Endothelial cell of umbilical vein (primary cell): Measurements from ENCODE around the gene SLC25A21. TPM values are rescaled to one million over a fixed set of nuclear protein-coding genes. Genes with fewer than 3 reads are reported as not detected.

Experiments used
- BruUV-seq: library from RNA; stranded (reverse); fragments of 400-500 nt; replicated peaks from 2 replicates; lab custom pipeline; 2021; lab: Mats Ljungman, UMichigan
- CTCF ChIA-PET: fragments of 300-600, 350-600 bp; sonication (Branson Sonifier 250); formaldehyde crosslinking; loops from one replicate; lab custom pipeline; 2021; ENCODE audit warnings: antibody characterized with exemption, inconsistent platforms; lab: Charles Lee
- POLR2A ChIA-PET: fragments of 300-600, 350-600 bp; sonication (Branson Sonifier 250); formaldehyde crosslinking; loops from one replicate; lab custom pipeline; 2021; ENCODE audit warnings: antibody characterized with exemption, inconsistent platforms; lab: Charles Lee
- DNase-seq: peaks from one replicate; pipeline ENCODE4 v3.0.0-alpha.2; 2011; ENCODE audit warnings: low read depth, low spot score
- FAIRE-seq: peaks from 2 replicates; lab custom pipeline; 2011; peaks lifted over from hg19 to GRCh38; lab: Jason Lieb, UNC
- H2AFZ ChIP-seq: 2 replicates; pipeline ENCODE4 v1.6.0; 2012; ENCODE audit warnings: low read depth, low read length, control low read depth, inconsistent platforms
- H3K27ac ChIP-seq: 2 replicates; pipeline ENCODE4 v1.5.1; 2011; ENCODE audit warnings: low read depth, mild to moderate bottlenecking, control low read depth, low read length, moderate library complexity; ENCODE audit not compliant: insufficient read depth
- H3K27me3 ChIP-seq, 2 experiments: 2 replicates each; pipeline versions ENCODE4 v1.6.0 to v1.6.1; 2011; ENCODE audit warnings: low read length in 2 of 2, mixed read lengths in 1 of 2; ENCODE audit not compliant: control insufficient read depth in 2 of 2, insufficient read depth in 2 of 2
- H3K36me3 ChIP-seq, 2 experiments: 2 replicates in 1 of 2; 3 replicates in 1 of 2; pipeline ENCODE4 v1.5.1; 2011; ENCODE audit warnings: low read length in 2 of 2, mild to moderate bottlenecking in 1 of 2, moderate library complexity in 1 of 2; ENCODE audit not compliant: control insufficient read depth in 2 of 2, insufficient read depth in 2 of 2; ENCODE audit errors: extremely low read depth in 1 of 2
- H3K4me1 ChIP-seq: 3 replicates; pipeline ENCODE4 v1.5.1; 2011; ENCODE audit warnings: mild to moderate bottlenecking, low read length; ENCODE audit not compliant: control insufficient read depth, insufficient read depth; ENCODE audit errors: extremely low read depth
- H3K4me2 ChIP-seq: 2 replicates; pipeline ENCODE4 v1.6.1; 2011; ENCODE audit warnings: low read length, control low read depth, mixed read lengths; ENCODE audit not compliant: insufficient read depth
- H3K4me3 ChIP-seq, 3 experiments: fragments of 200-600 bp in 1 of 3; sonication (generic), shearing (Covaris generic) in 1 of 3; replicated peaks in 1 of 3; 2 replicates each; pipeline ENCODE4 v1.5.1; 2011 to 2016; ENCODE audit warnings: control low read depth in 3 of 3, low read length in 3 of 3, mild to moderate bottlenecking in 2 of 3, inconsistent platforms in 1 of 3, low read depth in 1 of 3, moderate library complexity in 1 of 3; ENCODE audit not compliant: insufficient read depth in 1 of 3
- H3K79me2 ChIP-seq: 2 replicates; pipeline ENCODE4 v1.6.0; 2012; ENCODE audit warnings: low read length, inconsistent platforms; ENCODE audit not compliant: control insufficient read depth, insufficient read depth
- H3K9ac ChIP-seq: replicated peaks from 2 replicates; pipeline ENCODE3; 2011; ENCODE audit warnings: low read length, control low read depth; ENCODE audit not compliant: insufficient read depth; ENCODE audit errors: extremely low read depth
- H3K9me1 ChIP-seq: replicated peaks from 3 replicates; pipeline ENCODE4 v1.6.0; 2011; ENCODE audit warnings: mild to moderate bottlenecking, low read length; ENCODE audit not compliant: control insufficient read depth, insufficient read depth; ENCODE audit errors: extremely low read depth
- H3K9me3 ChIP-seq: replicated peaks from 2 replicates; pipeline ENCODE4 v1.5.1; 2012; ENCODE audit warnings: low read length, inconsistent platforms; ENCODE audit not compliant: control insufficient read depth, insufficient read depth
- H4K20me1 ChIP-seq: replicated peaks from 2 replicates; pipeline ENCODE3; 2011; ENCODE audit warnings: mild to moderate bottlenecking, low read length; ENCODE audit not compliant: control insufficient read depth, insufficient read depth; ENCODE audit errors: extremely low read depth
- EZH2 ChIP-seq: IDR thresholded peaks from 2 replicates; pipeline ENCODE4 v1.6.1; 2012; ENCODE audit warnings: borderline replicate concordance, low read depth, mild to moderate bottlenecking, moderate library complexity, low read length, inconsistent platforms; ENCODE audit not compliant: severe bottlenecking
- FOS ChIP-seq: IDR thresholded peaks from 2 replicates; pipeline ENCODE4 v1.6.1; 2011; ENCODE audit warnings: mild to moderate bottlenecking, low read length, moderate library complexity, borderline replicate concordance; ENCODE audit not compliant: insufficient read depth
- GATA2 ChIP-seq: IDR thresholded peaks from 2 replicates; pipeline ENCODE4 v1.7.0; 2011; ENCODE audit warnings: low read depth, mild to moderate bottlenecking, moderate library complexity, mixed read lengths, low read length; ENCODE audit not compliant: insufficient read length, insufficient read depth
- JUN ChIP-seq: IDR thresholded peaks from 2 replicates; pipeline ENCODE4 v1.6.1; 2011; ENCODE audit warnings: borderline replicate concordance, low read depth; ENCODE audit not compliant: insufficient read length, insufficient read depth
- MYC ChIP-seq: IDR thresholded peaks from one replicate; pipeline ENCODE4 v1.6.1; 2011; ENCODE audit warnings: mild to moderate bottlenecking, low read depth, low read length
- POLR2A ChIP-seq: IDR thresholded peaks from 2 replicates; pipeline ENCODE4 v1.6.1; 2012; ENCODE audit warnings: low read depth, mild to moderate bottlenecking, control low read depth, low read length
- POLR2AphosphoS5 ChIP-seq: IDR thresholded peaks from 2 replicates; pipeline ENCODE4 v1.6.1; 2012; ENCODE audit warnings: low read depth, mild to moderate bottlenecking, control low read depth, low read length, moderate library complexity; ENCODE audit not compliant: insufficient read depth
- dilution Hi-C: fragments of 300-500 bp; cut with MboI; formaldehyde crosslinking; loops from one replicate; pipeline ENCODE4 v1.15.0; 2019; ENCODE audit warnings: low sequenced_read_pairs; ENCODE audit not compliant: extremely low pct_ligation_motif_present
- intact Hi-C: fragments of 100-400 bp; cut with micrococcal nuclease; formaldehyde crosslinking; loops from one replicate; pipeline ENCODE4 v1.10.0; 2022
- polyA plus RNA-seq, 4 experiments: library from polyadenylated mRNA; depleted of rRNA in 3 of 4; stranded (reverse) in 3 of 4; unstranded in 1 of 4; fragments of >200 nt; gene quantifications; 2 replicates each; pipeline versions ENCODE4 v1.2.1 to v1.2.3, GENCODE V29; 2011 to 2012; ENCODE audit warnings: missing spikeins in 1 of 4
- total RNA-seq: library from RNA; stranded (reverse); gene quantifications from 2 replicates; pipeline ENCODE4 v1.2.3, GENCODE V29; 2021
- TF ChIP-seq, protein P1 (sequence below): IDR thresholded peaks from 2 replicates; pipeline ENCODE4 v1.6.1; 2011; ENCODE audit not compliant: insufficient read depth, insufficient read length
- TF ChIP-seq, protein P2 (sequence below), 2 donors: IDR thresholded peaks; 1 replicate in 1 of 2; 2 replicates in 1 of 2; pipeline ENCODE4 v1.5.1; 2011; ENCODE audit warnings: low read length in 2 of 2, mild to moderate bottlenecking in 2 of 2, moderate library complexity in 2 of 2, control low read depth in 1 of 2, inconsistent platforms in 1 of 2, low read depth in 1 of 2; ENCODE audit not compliant: insufficient read depth in 1 of 2; ENCODE audit errors: extremely low read depth in 1 of 2

Gene SLC25A21
- total and polyA plus RNA-seq, 2 donors (not counting 3 experiments of a cell fraction or from before 2014, with no cell fraction given): 0.98 to 1.4 TPM

DNA sequence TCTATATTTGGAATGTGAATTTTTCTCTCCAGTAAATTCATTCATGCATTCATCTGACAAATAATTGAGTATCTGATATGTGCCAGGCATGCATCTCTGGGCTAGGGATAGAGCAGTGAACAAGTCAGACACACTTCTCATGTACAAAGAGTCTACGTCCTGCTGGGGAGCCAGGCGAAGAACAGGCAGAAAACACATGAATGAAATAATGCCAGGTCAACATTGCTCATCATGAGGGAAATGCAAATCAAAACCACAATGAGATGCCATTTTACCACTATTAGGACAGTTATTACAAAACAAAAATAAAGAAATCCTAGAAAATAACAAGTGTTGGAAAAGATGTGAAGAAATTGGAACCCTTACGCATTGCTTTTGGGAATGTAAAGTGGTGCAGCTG, 420.5 kb downstream of the SLC25A21 start:
- Histone ChIP-seq H3K9ac (no peak overlapping the region), H3K27me3 (peaks cover 0 to 7% of the 10 kb centered on the region in 2 experiments), H3K4me2 (no peak overlapping the region), H3K4me3 (no peak overlapping the region), H3K9me3 (no peaks in the 10 kb centered on the region), H3K4me1 (no peaks in the 10 kb centered on the region), H3K79me2 (no peaks in the 10 kb centered on the region), H2AFZ (no peak overlapping the region), H3K27ac (no peak overlapping the region), H3K9me1 (no peaks in the 10 kb centered on the region), H3K36me3 (no peaks in the 10 kb centered on the region), H4K20me1 (no peaks in the 10 kb centered on the region)
- ChIA-PET POLR2A (no interaction called here), CTCF (no interaction called here)
- no TSS peak for BruUV-seq
- dilution Hi-C loops (no loop called here), intact Hi-C loops (loop anchor here (10.0 kb wide), 1 partner anchor 363 kb away; no protein-coding TSS in a partner anchor)
- DNase-seq (no peak), FAIRE-seq (no peak)
- TF ChIP-seq EZH2 (no peak), FOS (no peak), POLR2A (no peak), POLR2AphosphoS5 (no peak), GATA2 (no peak), MYC (no peak), JUN (no peak)
- TF ChIP-seq, protein P1, sequence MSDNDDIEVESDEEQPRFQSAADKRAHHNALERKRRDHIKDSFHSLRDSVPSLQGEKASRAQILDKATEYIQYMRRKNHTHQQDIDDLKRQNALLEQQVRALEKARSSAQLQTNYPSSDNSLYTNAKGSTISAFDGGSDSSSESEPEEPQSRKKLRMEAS: no peak
- TF ChIP-seq, protein P2, sequence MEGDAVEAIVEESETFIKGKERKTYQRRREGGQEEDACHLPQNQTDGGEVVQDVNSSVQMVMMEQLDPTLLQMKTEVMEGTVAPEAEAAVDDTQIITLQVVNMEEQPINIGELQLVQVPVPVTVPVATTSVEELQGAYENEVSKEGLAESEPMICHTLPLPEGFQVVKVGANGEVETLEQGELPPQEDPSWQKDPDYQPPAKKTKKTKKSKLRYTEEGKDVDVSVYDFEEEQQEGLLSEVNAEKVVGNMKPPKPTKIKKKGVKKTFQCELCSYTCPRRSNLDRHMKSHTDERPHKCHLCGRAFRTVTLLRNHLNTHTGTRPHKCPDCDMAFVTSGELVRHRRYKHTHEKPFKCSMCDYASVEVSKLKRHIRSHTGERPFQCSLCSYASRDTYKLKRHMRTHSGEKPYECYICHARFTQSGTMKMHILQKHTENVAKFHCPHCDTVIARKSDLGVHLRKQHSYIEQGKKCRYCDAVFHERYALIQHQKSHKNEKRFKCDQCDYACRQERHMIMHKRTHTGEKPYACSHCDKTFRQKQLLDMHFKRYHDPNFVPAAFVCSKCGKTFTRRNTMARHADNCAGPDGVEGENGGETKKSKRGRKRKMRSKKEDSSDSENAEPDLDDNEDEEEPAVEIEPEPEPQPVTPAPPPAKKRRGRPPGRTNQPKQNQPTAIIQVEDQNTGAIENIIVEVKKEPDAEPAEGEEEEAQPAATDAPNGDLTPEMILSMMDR (IDR thresholded peaks at IDR 0.05; ENCODE audit: extremely low read depth in 1 of 2, insufficient read depth in 1 of 2, low read depth in 1 of 2, low read length in 2 of 2): no peak
